Measurements from ENCODE around the gene CYP27A1. TPM values are rescaled to one million over a fixed set of nuclear protein-coding genes. Genes with fewer than 3 reads are reported as not detected.
A peak's percentile ranks its signal among the peaks of the same experiment; 100 is the strongest.

The CYP27A1 gene
- total and polyA plus RNA-seq, 11 donors = 3.3 to 43.8 (median 7.4) TPM

DNA sequence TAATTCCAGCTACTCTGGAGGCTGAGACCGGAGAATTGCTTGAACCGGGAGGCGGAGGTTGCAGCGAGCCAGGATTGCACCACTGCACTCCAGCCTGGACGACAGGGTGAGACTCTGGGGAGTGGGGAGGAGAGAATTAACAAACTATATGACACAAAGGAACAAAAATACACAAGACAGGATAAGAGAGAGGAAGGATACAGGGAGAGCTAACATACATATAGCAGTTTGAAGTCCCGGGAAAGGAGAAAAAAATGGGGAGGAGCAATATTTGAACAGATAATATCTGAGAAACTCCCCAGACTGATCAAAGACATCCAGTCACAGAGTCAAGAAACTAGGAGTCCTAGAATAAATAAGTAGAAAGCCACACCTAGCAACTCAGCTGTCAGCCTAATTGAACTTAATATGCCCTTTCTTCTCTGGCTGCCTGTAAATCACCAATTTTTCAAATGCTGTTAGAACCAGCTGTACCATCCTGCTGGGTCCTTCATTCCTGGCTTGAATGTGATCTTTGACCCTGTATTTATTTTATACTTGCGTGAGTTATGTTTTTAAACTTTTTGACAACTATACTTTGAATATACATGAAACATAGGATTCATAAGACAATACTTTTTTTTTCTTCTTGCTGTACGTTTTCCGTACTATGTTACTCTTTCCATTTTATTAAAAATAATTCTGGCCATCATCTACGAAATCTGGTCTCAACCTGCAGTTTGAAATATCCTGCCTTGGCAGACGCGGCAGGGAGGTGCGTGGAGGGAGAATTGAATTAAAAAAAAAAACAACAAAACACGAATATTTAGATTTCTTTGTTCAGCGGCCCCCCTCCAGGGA is 876 bp upstream of the CYP27A1 start:
- ATAC-seq (no peak), DNase-seq (no peak)
- peak overlapping the region; percentile 58 to 88 (median 76) for H3K4me3 ChIP-seq
- intact Hi-C loops (cut with DNase I) = loop anchor here in 1 of 10 donors (5.0 kb wide), 1 partner anchor 69 kb away; the partner anchor contains the start of gene TTLL4
- peaks cover 0 to 13% (median 0%) of the 10 kb centered on the region in 9 donors for H3K27me3 ChIP-seq
- TF ChIP-seq POLR2A (IDR thresholded peaks at IDR 0.05) (no peak), CTCF (IDR thresholded peaks at IDR 0.05) (no peak)
- peaks cover 0 to 33% (median 6%) of the 10 kb centered on the region in 12 donors for H3K4me1 ChIP-seq
- 44 to 50% (median 47%) methylated on average over 15 of the region's 15 CpGs for WGBS, 4 donors
- peaks cover 0 to 10% (median 0%) of the 10 kb centered on the region in 12 donors for H3K9me3 ChIP-seq
- no peaks in the 10 kb centered on the region for H3K36me3 ChIP-seq
- H3K27ac ChIP-seq = peak overlapping the region; percentile 65 to 91 (median 78)

GRCh38 chr2:218782528-218782844 is 539 bp downstream of the CYP27A1 start:
- H3K9me3 ChIP-seq = peaks cover 0 to 5% (median 0%) of the 10 kb centered on the region in 12 donors
- ATAC-seq (peak in 3 of 4 donors; percentile 28 to 54 (median 31)), DNase-seq (no peak)
- TF ChIP-seq CTCF (IDR thresholded peaks at IDR 0.05) = no peak
- no peak for TF ChIP-seq POLR2A (IDR thresholded peaks at IDR 0.05)
- H3K27ac ChIP-seq = peak overlapping the region; percentile 65 to 91 (median 78)
- H3K36me3 ChIP-seq = no peaks in the 10 kb centered on the region
- WGBS, 4 donors = 14 to 25% (median 25%) methylated on average over 6 of the region's 6 CpGs
- H3K4me3 ChIP-seq = peak overlapping the region; percentile 58 to 88 (median 76)
- H3K4me1 ChIP-seq = peaks cover 0 to 33% (median 6%) of the 10 kb centered on the region in 12 donors
- H3K27me3 ChIP-seq = peaks cover 0 to 13% (median 0%) of the 10 kb centered on the region in 9 donors
- intact Hi-C loops (cut with DNase I) = loop anchor here in 1 of 10 donors (5.0 kb wide), 1 partner anchor 70 kb away; the partner anchor contains the start of gene TTLL4

- no peaks in the 10 kb centered on the region for H3K36me3 ChIP-seq
- DNase-seq (no peak), ATAC-seq (peak in 1 of 4 donors; percentile 9)
- TF ChIP-seq CTCF (IDR thresholded peaks at IDR 0.05) (no peak), POLR2A (IDR thresholded peaks at IDR 0.05) (no peak)
- H3K4me3 ChIP-seq = peak overlapping the region in 8 of 12 donors; percentile 5 to 88 (median 80)
- peaks cover 0 to 7% (median 1%) of the 10 kb centered on the region in 12 donors for H3K9me3 ChIP-seq
- peak overlapping the region in 1 of 12 donors; percentile 24 for H3K27ac ChIP-seq
- intact Hi-C loops (cut with DNase I) = loop anchor here in 1 of 10 donors (5.0 kb wide), 1 partner anchor 71 kb away; the partner anchor contains the start of gene TTLL4
- 82 to 92% (median 87%) methylated on average over 4 of the region's 4 CpGs for WGBS, 4 donors
- peaks cover 0 to 13% (median 0%) of the 10 kb centered on the region in 9 donors for H3K27me3 ChIP-seq
- H3K4me1 ChIP-seq = peaks cover 0 to 33% (median 6%) of the 10 kb centered on the region in 12 donors
Observed at GRCh38 chr2:218783688-218784087, 1.7 kb downstream of the CYP27A1 start.

GRCh38 chr2:218785103-218785502 is 3.2 kb downstream of the CYP27A1 start:
- 44 to 56% (median 52%) methylated on average over 1 of the region's 1 CpG for WGBS, 4 donors
- DNase-seq (no peak), ATAC-seq (no peak)
- intact Hi-C loops (cut with DNase I) = no loop called here
- Histone ChIP-seq H3K27me3 (peaks cover 0 to 13% (median 0%) of the 10 kb centered on the region in 9 donors), H3K36me3 (no peaks in the 10 kb centered on the region), H3K4me3 (no peak overlapping the region), H3K27ac (no peak overlapping the region), H3K9me3 (peaks cover 0 to 7% (median 1%) of the 10 kb centered on the region in 12 donors), H3K4me1 (peaks cover 0 to 33% (median 6%) of the 10 kb centered on the region in 12 donors)
- TF ChIP-seq POLR2A (IDR thresholded peaks at IDR 0.05) (no peak), CTCF (IDR thresholded peaks at IDR 0.05) (no peak)

Data from heart left ventricle (tissue), 16 donors.